Spleen (tissue), 7 donors: ENCODE results near the gene SLC25A3.

Experiments
- CTCF ChIP-seq, 11 experiments: fragments of 200-600 bp in 7 of 11; fragments of 450-650 bp in 4 of 11; sonication (generic) in 4 of 11; IDR thresholded peaks in 8 of 11; conservative IDR thresholded peaks in 3 of 11; 1 replicate in 7 of 11; 2 replicates in 4 of 11; pipeline versions ENCODE4 v1.4.0 to v1.8.0; 2016 to 2021; ENCODE audit warnings: antibody characterized with exemption in 11 of 11, inconsistent platforms in 4 of 11, mild to moderate bottlenecking in 1 of 11
- POLR2A ChIP-seq, 3 donors: fragments of 450-650 bp; IDR thresholded peaks; one replicate each; pipeline ENCODE4 v1.5.1; 2017; ENCODE audit warnings: antibody characterized with exemption in 3 of 3, mild to moderate bottlenecking in 1 of 3
- POLR2AphosphoS5 ChIP-seq, 3 donors: sonication (generic); formaldehyde crosslinking; IDR thresholded peaks; one replicate each; pipeline ENCODE4 v1.5.1; 2017; ENCODE audit warnings: antibody characterized with exemption in 3 of 3
- donor health status: DM: no; HTN: no; CAD: no; lungs with moderate emphysema.
- donor health status: DM: no; HTN: no; CAD: no.
- donor health status: DM: no; HTN: no; CAD: no.

- TF ChIP-seq POLR2A (IDR thresholded peaks at IDR 0.05), result no peak
- no peak for TF ChIP-seq CTCF (IDR thresholded peaks at IDR 0.05 in 8 of 11, conservative IDR thresholded peaks at IDR 0.05 in 3 of 11)
- no peak for TF ChIP-seq POLR2AphosphoS5 (IDR thresholded peaks at IDR 0.05)
Measured at GRCh38 chr12:98638009-98638408, 44.5 kb downstream of the SLC25A3 start.
